Measurements from ENCODE around the gene PIK3C3.

DNA sequence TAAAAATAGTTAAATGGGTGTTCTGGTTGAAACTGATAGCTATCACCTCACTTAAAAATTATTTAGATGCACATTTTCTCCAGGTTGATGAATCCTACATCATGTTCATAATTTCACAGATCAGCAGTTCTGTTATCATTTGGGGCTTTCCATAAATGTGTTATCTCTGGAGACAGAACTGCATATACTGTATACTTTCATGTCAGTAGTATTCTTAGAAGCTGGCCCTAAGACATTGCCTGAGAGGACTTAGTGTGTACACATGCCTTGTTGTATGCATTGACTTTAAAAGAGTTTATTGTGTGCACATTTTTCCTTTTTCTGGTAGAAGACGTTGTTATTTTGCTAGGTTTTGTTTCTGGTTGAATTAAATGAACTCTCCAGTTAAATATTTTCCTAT, 41.0 kb downstream of the PIK3C3 start:
- TF ChIP-seq ZNF747 (tag by site-specific recombination; IDR thresholded peaks at IDR 0.05) (no peak), SP2 (tag by site-specific recombination; IDR thresholded peaks at IDR 0.05) (no peak)
